ENCODE results near the gene HAPLN3. TPM values are rescaled to one million over a fixed set of nuclear protein-coding genes. Genes with fewer than 3 reads are reported as not detected.

HAPLN3 gene
- total and polyA plus RNA-seq, 2 donors (not counting 1 experiment from before 2014, with no cell fraction given) = 7.5 to 16.3 TPM

- Mint-ChIP-seq H3K9me3 (ENCODE audit: insufficient read depth) (no peaks in the 10 kb centered on the region), H3K27ac (no peak overlapping the region), H3K4me1 (peaks cover 2% of the 10 kb centered on the region), H3K27me3 (peaks cover 6% of the 10 kb centered on the region), H3K4me3 (no peak overlapping the region)
- ATAC-seq (ENCODE audit: low read depth) = no peak
- no peaks in the 10 kb centered on the region for H3K27me3 ChIP-seq (replicated peaks in 1 of 4; ENCODE audit: control extremely low read depth in 1 of 4, control insufficient read depth in 3 of 4, insufficient read depth in 4 of 4, low read length in 3 of 4)
- WGBS (ENCODE audit: insufficient coverage) = 92% methylated on average over 16 of the region's 16 CpGs
- H3K36me3 ChIP-seq (replicated peaks in 1 of 2; ENCODE audit: control extremely low read depth in 1 of 2, control insufficient read depth in 1 of 2, extremely low read depth in 1 of 2, insufficient read depth in 2 of 2, low read length in 1 of 2) = no peaks in the 10 kb centered on the region
- H3K9ac ChIP-seq (ENCODE audit: low read length) = no peak overlapping the region
- CTCF ChIA-PET = no interaction called here
- no peaks in the 10 kb centered on the region for H3K4me1 ChIP-seq (ENCODE audit: control insufficient read depth in 2 of 2, insufficient read depth in 2 of 2, low read length in 2 of 2)
- H3K79me2 ChIP-seq (ENCODE audit: control insufficient read depth, insufficient read depth, low read length) = no peaks in the 10 kb centered on the region
- no peak for DNase-seq
- H2AFZ ChIP-seq (ENCODE audit: insufficient read depth, low read depth, low read length, poor library complexity, severe bottlenecking) = no peak overlapping the region
- no peak overlapping the region for H3K4me3 ChIP-seq (ENCODE audit: control extremely low read depth in 1 of 5, extremely low read depth in 1 of 5, insufficient read depth in 1 of 5, low read depth in 2 of 5, low read length in 4 of 5)
- H4K20me1 ChIP-seq (ENCODE audit: control insufficient read depth, insufficient read depth, low read length, poor library complexity, severe bottlenecking) = no peaks in the 10 kb centered on the region
- no peak overlapping the region for H3K27ac ChIP-seq (ENCODE audit: low read length in 2 of 2)
- TF ChIP-seq, protein P1, sequence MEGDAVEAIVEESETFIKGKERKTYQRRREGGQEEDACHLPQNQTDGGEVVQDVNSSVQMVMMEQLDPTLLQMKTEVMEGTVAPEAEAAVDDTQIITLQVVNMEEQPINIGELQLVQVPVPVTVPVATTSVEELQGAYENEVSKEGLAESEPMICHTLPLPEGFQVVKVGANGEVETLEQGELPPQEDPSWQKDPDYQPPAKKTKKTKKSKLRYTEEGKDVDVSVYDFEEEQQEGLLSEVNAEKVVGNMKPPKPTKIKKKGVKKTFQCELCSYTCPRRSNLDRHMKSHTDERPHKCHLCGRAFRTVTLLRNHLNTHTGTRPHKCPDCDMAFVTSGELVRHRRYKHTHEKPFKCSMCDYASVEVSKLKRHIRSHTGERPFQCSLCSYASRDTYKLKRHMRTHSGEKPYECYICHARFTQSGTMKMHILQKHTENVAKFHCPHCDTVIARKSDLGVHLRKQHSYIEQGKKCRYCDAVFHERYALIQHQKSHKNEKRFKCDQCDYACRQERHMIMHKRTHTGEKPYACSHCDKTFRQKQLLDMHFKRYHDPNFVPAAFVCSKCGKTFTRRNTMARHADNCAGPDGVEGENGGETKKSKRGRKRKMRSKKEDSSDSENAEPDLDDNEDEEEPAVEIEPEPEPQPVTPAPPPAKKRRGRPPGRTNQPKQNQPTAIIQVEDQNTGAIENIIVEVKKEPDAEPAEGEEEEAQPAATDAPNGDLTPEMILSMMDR (IDR thresholded peaks at IDR 0.05) = no peak
- TF ChIP-seq EZH2 (IDR thresholded peaks at IDR 0.05; ENCODE audit: borderline replicate concordance, insufficient read depth, low read depth, low read length, poor library complexity, severe bottlenecking) = no peak
- POLR2A ChIA-PET = no interaction called here
- intact Hi-C loops (cut with micrococcal nuclease) = no loop called here
- H3K9me3 ChIP-seq (ENCODE audit: control extremely low read depth in 1 of 3, control insufficient read depth in 2 of 3, insufficient read depth in 1 of 3, low read length in 2 of 3) = no peaks in the 10 kb centered on the region
- H3K4me2 ChIP-seq (replicated peaks; ENCODE audit: low read depth, low read length, poor library complexity, severe bottlenecking) = no peak overlapping the region
These were observed 55.4 kb downstream of the HAPLN3 start for GRCh38 chr15:88839961-88840360.

GRCh38 chr15:88839146-88839545, 56.2 kb downstream of the HAPLN3 start:
- no peaks in the 10 kb centered on the region for H3K79me2 ChIP-seq (ENCODE audit: control insufficient read depth, insufficient read depth, low read length)
- no peak overlapping the region for H3K27ac ChIP-seq (ENCODE audit: low read length in 2 of 2)
- Mint-ChIP-seq H3K27me3 (peaks cover 6% of the 10 kb centered on the region), H3K27ac (no peak overlapping the region), H3K4me3 (no peak overlapping the region), H3K9me3 (ENCODE audit: insufficient read depth) (no peaks in the 10 kb centered on the region), H3K4me1 (no peaks in the 10 kb centered on the region)
- no peaks in the 10 kb centered on the region for H4K20me1 ChIP-seq (ENCODE audit: control insufficient read depth, insufficient read depth, low read length, poor library complexity, severe bottlenecking)
- ChIA-PET POLR2A (no interaction called here), CTCF (no interaction called here)
- no peaks in the 10 kb centered on the region for H3K36me3 ChIP-seq (replicated peaks in 1 of 2; ENCODE audit: control extremely low read depth in 1 of 2, control insufficient read depth in 1 of 2, extremely low read depth in 1 of 2, insufficient read depth in 2 of 2, low read length in 1 of 2)
- DNase-seq (no peak), ATAC-seq (ENCODE audit: low read depth) (no peak)
- H3K9me3 ChIP-seq (ENCODE audit: control extremely low read depth in 1 of 3, control insufficient read depth in 2 of 3, insufficient read depth in 1 of 3, low read length in 2 of 3) = no peaks in the 10 kb centered on the region
- H3K4me2 ChIP-seq (replicated peaks; ENCODE audit: low read depth, low read length, poor library complexity, severe bottlenecking) = no peak overlapping the region
- H3K4me3 ChIP-seq (ENCODE audit: control extremely low read depth in 1 of 5, extremely low read depth in 1 of 5, insufficient read depth in 1 of 5, low read depth in 2 of 5, low read length in 4 of 5) = no peak overlapping the region
- intact Hi-C loops (cut with micrococcal nuclease) = no loop called here
- no peak overlapping the region for H3K9ac ChIP-seq (ENCODE audit: low read length)
- 88% methylated on average over 3 of the region's 3 CpGs for WGBS (ENCODE audit: insufficient coverage)
- H3K27me3 ChIP-seq (replicated peaks in 1 of 4; ENCODE audit: control extremely low read depth in 1 of 4, control insufficient read depth in 3 of 4, insufficient read depth in 4 of 4, low read length in 3 of 4) = peaks cover 0 to 5% (median 0%) of the 10 kb centered on the region in 4 experiments
- H2AFZ ChIP-seq (ENCODE audit: insufficient read depth, low read depth, low read length, poor library complexity, severe bottlenecking) = no peak overlapping the region
- TF ChIP-seq, protein P1 (IDR thresholded peaks at IDR 0.05) = no peak
- no peak for TF ChIP-seq EZH2 (IDR thresholded peaks at IDR 0.05; ENCODE audit: borderline replicate concordance, insufficient read depth, low read depth, low read length, poor library complexity, severe bottlenecking)
- H3K4me1 ChIP-seq (ENCODE audit: control insufficient read depth in 2 of 2, insufficient read depth in 2 of 2, low read length in 2 of 2) = peaks cover 0 to 3% of the 10 kb centered on the region in 2 donors

Measured in B cell (primary cell).